Left ventricle myocardium inferior (tissue), 1 donor: ENCODE measurements around the gene NCK2. TPM values are rescaled to one million over a fixed set of nuclear protein-coding genes. Genes with fewer than 3 reads are reported as not detected.

Experiments used
- DNase-seq: peaks from one replicate; pipeline ENCODE4 v3.0.0-alpha.2; 2020
- H3K27ac ChIP-seq: fragments of 200-600 bp; replicated peaks from 2 replicates; pipeline ENCODE4 v1.8.0; 2021
- H3K27me3 ChIP-seq: fragments of 200-600 bp; 2 replicates; pipeline ENCODE4 v1.8.0; 2021; ENCODE audit warnings: low read depth
- H3K36me3 ChIP-seq: fragments of 200-600 bp; 2 replicates; pipeline ENCODE4 v1.8.0; 2021
- H3K4me1 ChIP-seq: fragments of 200-600 bp; 2 replicates; pipeline ENCODE4 v1.8.0; 2021
- H3K4me3 ChIP-seq: fragments of 200-600 bp; 2 replicates; pipeline ENCODE4 v1.8.0; 2021; ENCODE audit warnings: mild to moderate bottlenecking, moderate library complexity
- H3K9me3 ChIP-seq: fragments of 200-600 bp; replicated peaks from 2 replicates; pipeline ENCODE4 v1.8.0; 2021
- CTCF ChIP-seq: fragments of 200-600 bp; IDR thresholded peaks from 2 replicates; pipeline ENCODE4 v1.8.0; 2021; ENCODE audit warnings: antibody characterized with exemption, mild to moderate bottlenecking, borderline replicate concordance
- intact Hi-C: fragments of 100-400 bp; cut with micrococcal nuclease; formaldehyde crosslinking; loops from one replicate; pipeline ENCODE4 v1.11.0; 2022
- long read RNA-seq: library from polyadenylated mRNA; unstranded; transcript quantifications from one replicate; pipeline ENCODE4 v2.0.0, GENCODE V29; 2021
- total RNA-seq: library from RNA; stranded (reverse); fragmentation: NEBNext Ultra II Directional; extraction: Animal tissue kit (Norgen Biotek cat#: 25700); gene quantifications from one replicate; pipeline ENCODE4 v1.2.1, GENCODE V29; 2021
- donor health status: DM: no; HTN: yes; CAD: no; lungs with severe emphysema.

NCK2 gene
- total RNA-seq: 24.7 TPM
- long read RNA-seq, transcript NCK2-205 (4 exons, 1,795 nt): minor isoform, 15 of 140 reads
- long read RNA-seq, transcript NCK2-201 (5 exons, 2,683 nt): major isoform, 95 of 140 reads
- long read RNA-seq, partial matches to known transcripts: 19 of 140 reads
- long read RNA-seq, other reads (novel, unspliced or antisense): 11 of 140 reads

DNA sequence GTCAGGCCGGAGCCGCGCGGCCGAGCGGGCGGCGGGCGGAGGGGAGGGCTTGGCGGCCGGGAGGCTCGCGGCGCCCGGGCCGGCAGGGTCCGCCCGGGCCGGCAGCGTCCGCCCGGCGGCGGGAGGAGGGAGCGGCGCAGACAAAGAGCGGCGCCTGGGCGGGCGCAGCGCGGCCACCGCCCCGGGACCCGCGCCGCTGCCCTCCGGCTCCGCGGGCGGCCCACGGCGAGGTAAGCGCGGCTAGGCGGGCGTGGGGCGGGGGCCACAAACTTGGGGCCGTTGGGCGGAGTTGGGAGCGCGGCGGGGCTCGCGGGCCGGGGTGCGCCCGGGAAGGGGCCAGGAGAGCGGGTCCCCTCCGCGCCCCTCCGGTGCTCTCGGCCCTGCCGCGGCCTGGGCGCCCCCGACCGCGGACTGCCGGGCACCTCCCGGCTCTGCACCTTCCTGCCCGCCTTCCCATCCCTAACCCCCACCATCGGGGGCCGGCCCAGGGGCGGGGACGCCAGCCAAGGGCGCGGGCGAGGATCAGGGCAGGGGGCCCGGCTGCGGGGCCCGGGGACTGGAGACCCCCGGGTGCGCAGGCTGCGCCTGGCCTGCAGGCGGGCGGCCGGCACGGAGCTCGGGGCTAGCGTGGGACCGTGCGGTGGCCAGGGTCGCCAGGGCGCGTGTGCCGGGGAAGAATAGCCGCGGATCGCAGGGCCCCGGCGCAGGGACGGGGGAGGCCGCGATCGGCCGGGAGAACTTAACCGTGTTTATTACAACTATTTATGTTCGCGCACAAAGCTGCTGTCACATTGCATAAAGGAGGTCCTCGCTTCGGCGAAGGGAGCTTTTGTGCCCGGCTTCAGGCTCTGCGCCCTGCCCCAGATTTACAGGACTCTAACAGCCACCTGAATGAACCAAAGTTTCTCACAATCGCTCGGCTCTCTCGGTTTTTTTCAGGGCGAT lies at the start of gene NCK2:
TSS of gene NCK2 (plus strand) at position 4 of the 945 bp plus-strand sequence. CDS start 110,152 bp downstream, outside the sequence.
- intact Hi-C loops: no loop called here
- no peaks in the 10 kb centered on the region for H3K27me3 ChIP-seq
- H3K36me3 ChIP-seq: no peaks in the 10 kb centered on the region
- peak; percentile 19 for DNase-seq
- no peaks in the 10 kb centered on the region for H3K9me3 ChIP-seq
- H3K27ac ChIP-seq: peak within 1 kb of the TSS; percentile 93
- TF ChIP-seq CTCF: peak; percentile 44
- H3K4me1 ChIP-seq: peaks cover 64% of the 10 kb centered on the region
- peak within 1 kb of the TSS; percentile 89 for H3K4me3 ChIP-seq

DNA sequence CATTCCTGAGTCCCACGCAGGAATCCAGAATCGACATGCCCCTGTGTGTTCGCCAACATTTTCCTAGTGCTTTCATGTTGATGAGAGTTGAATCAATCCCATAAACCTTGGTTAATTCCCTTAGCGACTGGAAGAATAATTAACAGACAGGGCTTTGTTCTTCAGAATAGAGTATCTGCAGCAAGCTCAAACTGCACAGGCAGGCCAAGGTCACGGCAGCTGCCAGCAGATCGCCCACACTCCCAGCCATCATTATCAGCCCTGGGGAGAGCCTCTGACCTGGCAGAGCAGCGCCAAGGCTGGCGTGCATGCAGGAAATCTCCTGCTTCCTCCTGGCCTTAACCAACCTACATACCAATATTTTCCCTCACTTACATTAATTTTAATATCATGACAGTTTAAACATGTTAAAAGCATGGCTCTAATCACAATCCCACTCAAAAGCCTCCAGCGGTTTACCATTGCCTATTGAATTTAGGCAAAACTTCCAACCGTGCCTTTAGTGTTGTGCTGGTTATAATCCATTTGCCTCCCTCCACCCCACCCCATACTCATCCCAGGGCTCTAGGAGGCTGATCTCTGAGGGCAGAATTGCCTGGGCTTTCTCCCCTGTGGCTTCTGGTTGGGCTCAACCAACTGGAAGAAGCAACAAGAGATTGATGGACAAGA lies 46.8 kb upstream of the NCK2 start:
- H3K9me3 ChIP-seq: no peaks in the 10 kb centered on the region
- H3K27ac ChIP-seq: peak overlapping the region; percentile 43
- no peaks in the 10 kb centered on the region for H3K27me3 ChIP-seq
- peak; percentile 59 for DNase-seq
- H3K4me1 ChIP-seq: peaks cover 23% of the 10 kb centered on the region
- H3K36me3 ChIP-seq: no peaks in the 10 kb centered on the region
- no peak for TF ChIP-seq CTCF
- intact Hi-C loops: no loop called here
- no peak overlapping the region for H3K4me3 ChIP-seq

DNA sequence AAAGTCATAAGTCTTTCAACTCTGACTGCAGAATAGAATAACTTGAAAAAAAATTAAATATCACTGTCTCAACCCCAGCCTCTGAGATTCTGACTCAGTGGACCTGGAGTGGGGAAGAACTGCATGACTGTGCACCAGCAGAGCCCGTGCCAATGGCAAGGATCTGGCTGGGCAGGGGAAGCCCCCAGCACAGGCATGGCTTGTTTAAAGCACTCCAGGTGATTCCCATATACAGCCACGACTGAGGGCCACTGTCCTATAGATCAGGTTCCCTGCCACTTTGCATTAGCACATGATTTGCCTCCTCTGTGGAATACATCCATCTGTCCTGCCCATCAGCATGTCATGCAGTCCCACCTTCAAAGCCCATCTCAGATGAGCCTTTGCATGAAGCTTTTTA lies 45.9 kb upstream of the NCK2 start:
- Histone ChIP-seq H3K4me3 (no peak overlapping the region), H3K9me3 (no peaks in the 10 kb centered on the region), H3K4me1 (peaks cover 23% of the 10 kb centered on the region), H3K36me3 (no peaks in the 10 kb centered on the region), H3K27me3 (no peaks in the 10 kb centered on the region), H3K27ac (no peak overlapping the region)
- no peak for DNase-seq
- intact Hi-C loops: no loop called here
- no peak for TF ChIP-seq CTCF

DNA sequence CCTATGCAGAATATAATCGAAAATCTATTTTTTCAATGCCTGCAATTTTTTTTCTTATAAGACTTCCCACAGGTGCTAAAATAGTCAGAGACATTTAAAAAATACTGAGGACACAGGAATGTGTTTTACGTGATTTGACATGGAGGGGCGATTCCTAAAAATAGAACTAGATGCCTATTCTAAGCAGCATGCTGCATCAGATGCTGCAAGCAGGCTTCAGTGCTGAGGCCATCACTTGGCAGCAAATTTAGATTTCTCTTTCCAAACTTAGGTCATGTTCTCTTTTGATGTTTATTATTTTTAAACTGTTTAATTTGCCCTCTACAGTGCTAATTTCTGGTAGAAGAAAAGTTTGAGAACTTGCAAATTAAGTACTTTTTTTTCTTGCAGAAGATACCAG lies 43.7 kb upstream of the NCK2 start:
- Histone ChIP-seq H3K4me1 (peaks cover 23% of the 10 kb centered on the region), H3K27me3 (no peaks in the 10 kb centered on the region), H3K36me3 (no peaks in the 10 kb centered on the region), H3K9me3 (peaks cover 10% of the 10 kb centered on the region), H3K4me3 (no peak overlapping the region), H3K27ac (no peak overlapping the region)
- no peak for TF ChIP-seq CTCF
- no peak for DNase-seq
- intact Hi-C loops: no loop called here

DNA sequence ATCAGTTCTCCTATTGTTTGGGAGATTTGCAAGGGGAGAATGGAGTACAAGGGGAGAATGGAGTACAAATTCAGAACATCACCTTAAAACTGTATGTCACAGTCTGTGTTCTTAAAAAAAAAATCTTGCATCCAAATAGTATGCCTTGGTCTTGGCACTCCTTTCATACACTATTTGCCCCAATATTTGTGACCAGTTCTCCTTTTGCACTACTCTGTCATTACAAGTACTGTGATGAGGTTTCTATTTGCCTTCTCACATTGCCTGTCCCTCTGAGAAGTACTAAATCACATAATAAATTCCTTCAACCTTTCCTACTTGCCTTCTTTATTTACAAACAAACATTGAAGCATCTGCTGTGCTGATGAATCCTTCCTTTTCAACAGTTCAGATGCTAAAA lies 36.0 kb upstream of the NCK2 start:
- peaks cover 10% of the 10 kb centered on the region for H3K9me3 ChIP-seq
- no peak overlapping the region for H3K4me3 ChIP-seq
- intact Hi-C loops: no loop called here
- no peak for DNase-seq
- no peaks in the 10 kb centered on the region for H3K4me1 ChIP-seq
- H3K36me3 ChIP-seq: no peaks in the 10 kb centered on the region
- TF ChIP-seq CTCF: no peak
- H3K27ac ChIP-seq: no peak overlapping the region
- H3K27me3 ChIP-seq: no peaks in the 10 kb centered on the region
